ENCODE results near the gene SMIM35.

DNA sequence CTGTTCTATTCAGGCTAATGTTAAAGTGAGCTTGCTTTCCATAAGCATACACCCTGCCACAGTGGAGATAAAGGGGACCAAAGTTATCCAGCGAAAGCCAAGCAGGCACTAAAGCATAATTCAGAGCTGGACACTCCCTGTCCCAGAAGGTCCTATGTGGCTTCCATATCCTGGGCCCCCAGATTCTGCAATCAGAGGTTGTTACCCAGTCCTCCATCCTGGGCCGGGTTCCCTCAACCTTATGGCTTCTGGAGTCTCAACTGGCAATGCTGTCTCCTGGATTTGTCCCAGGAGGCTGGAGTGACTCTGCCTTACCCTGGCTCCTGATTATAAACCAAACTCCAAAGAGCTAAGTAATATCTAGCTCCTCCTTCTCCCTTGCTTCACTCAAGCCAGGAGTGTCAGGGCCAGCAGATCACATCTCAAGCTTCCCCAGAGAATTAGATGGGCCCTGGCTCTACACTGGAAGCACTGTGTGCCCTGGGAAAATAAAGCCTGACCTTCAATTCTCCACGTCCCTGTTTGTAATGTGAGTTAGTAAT lies 14.0 kb upstream of the SMIM35 start:
- TF ChIP-seq, protein P1, sequence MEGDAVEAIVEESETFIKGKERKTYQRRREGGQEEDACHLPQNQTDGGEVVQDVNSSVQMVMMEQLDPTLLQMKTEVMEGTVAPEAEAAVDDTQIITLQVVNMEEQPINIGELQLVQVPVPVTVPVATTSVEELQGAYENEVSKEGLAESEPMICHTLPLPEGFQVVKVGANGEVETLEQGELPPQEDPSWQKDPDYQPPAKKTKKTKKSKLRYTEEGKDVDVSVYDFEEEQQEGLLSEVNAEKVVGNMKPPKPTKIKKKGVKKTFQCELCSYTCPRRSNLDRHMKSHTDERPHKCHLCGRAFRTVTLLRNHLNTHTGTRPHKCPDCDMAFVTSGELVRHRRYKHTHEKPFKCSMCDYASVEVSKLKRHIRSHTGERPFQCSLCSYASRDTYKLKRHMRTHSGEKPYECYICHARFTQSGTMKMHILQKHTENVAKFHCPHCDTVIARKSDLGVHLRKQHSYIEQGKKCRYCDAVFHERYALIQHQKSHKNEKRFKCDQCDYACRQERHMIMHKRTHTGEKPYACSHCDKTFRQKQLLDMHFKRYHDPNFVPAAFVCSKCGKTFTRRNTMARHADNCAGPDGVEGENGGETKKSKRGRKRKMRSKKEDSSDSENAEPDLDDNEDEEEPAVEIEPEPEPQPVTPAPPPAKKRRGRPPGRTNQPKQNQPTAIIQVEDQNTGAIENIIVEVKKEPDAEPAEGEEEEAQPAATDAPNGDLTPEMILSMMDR (IDR thresholded peaks at IDR 0.05) = no peak
- no peak for TF ChIP-seq POLR2A (IDR thresholded peaks at IDR 0.05)
